ENCODE data around the gene GPR176. TPM values are rescaled to one million over a fixed set of nuclear protein-coding genes. Genes with fewer than 3 reads are reported as not detected.

GPR176 gene
- total RNA-seq, 1 donor from 2014 or later, result 52.0 TPM

DNA sequence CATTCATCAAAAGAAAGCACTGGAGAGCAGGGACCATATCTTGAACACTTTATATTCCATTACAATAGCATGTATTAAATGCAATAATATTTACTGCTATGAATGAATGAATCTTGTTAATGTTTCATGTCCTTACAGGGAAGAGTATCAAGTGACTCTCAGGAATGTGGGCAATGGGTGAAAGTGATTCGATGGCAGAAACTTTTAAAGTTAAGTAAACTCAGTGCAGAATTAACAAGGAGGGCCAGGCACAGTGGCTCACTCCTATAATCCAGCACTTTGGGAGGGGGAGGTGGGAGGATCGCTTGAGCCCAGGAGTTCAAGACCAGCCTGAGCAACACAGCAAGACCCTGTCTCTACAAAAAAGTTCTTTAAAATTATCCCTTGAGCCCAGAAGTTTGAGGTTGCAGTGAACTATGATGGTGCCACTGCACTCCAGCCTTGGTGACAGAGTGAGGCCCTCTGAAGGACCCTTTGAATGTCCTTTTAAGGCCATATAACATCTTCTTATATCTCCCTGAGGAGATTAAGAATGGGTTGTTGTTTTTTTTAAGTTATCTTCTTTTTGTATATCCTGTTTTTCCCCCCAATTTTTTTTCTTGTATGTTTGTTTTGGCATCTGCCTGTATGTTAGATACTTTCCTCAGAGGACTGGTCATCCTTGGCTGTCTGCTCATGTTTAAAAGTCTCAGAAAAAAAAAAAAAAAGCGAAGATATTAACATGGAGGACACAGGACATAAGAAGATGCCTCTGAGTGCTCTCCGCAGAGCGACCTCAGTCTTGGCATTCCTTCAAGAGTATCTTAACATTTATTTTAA, 127.8 kb downstream of the GPR176 start:
- no peaks in the 10 kb centered on the region for H3K36me3 ChIP-seq (ENCODE audit: control insufficient read depth, insufficient read depth, low read length)
- no peak overlapping the region for H3K4me3 ChIP-seq (ENCODE audit: low read depth, low read length)
- TF ChIP-seq, protein P1, sequence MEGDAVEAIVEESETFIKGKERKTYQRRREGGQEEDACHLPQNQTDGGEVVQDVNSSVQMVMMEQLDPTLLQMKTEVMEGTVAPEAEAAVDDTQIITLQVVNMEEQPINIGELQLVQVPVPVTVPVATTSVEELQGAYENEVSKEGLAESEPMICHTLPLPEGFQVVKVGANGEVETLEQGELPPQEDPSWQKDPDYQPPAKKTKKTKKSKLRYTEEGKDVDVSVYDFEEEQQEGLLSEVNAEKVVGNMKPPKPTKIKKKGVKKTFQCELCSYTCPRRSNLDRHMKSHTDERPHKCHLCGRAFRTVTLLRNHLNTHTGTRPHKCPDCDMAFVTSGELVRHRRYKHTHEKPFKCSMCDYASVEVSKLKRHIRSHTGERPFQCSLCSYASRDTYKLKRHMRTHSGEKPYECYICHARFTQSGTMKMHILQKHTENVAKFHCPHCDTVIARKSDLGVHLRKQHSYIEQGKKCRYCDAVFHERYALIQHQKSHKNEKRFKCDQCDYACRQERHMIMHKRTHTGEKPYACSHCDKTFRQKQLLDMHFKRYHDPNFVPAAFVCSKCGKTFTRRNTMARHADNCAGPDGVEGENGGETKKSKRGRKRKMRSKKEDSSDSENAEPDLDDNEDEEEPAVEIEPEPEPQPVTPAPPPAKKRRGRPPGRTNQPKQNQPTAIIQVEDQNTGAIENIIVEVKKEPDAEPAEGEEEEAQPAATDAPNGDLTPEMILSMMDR (IDR thresholded peaks at IDR 0.05; ENCODE audit: insufficient read depth, low read length, poor library complexity, severe bottlenecking), result no peak
- no peaks in the 10 kb centered on the region for H3K27me3 ChIP-seq (ENCODE audit: control insufficient read depth, insufficient read depth, low read length)
- DNase-seq (ENCODE audit: low read depth), result no peak

DNA sequence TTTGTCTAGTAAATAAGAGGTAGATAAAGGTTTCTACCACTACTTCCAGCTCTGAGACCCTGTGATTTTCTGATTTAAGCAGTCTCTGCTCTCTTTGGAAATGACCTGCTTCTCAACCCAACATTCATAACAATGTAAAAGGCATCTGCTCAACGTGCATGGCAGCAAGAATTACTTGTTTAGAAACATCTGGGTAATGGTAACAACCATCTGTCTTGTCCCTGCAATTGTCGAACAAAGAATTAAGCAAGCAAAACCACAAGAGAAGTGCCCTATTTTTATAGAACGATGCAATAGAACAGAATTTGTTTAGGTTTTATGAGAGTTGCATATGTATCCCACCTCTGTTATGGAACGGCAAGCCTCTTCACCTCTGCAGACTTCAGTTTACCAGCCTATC, 130.3 kb downstream of the GPR176 start:
- TF ChIP-seq, protein P1 (IDR thresholded peaks at IDR 0.05; ENCODE audit: insufficient read depth, low read length, poor library complexity, severe bottlenecking), result no peak
- H3K27me3 ChIP-seq (ENCODE audit: control insufficient read depth, insufficient read depth, low read length), result no peaks in the 10 kb centered on the region
- H3K36me3 ChIP-seq (ENCODE audit: control insufficient read depth, insufficient read depth, low read length), result no peaks in the 10 kb centered on the region
- no peak for DNase-seq (ENCODE audit: low read depth)
- no peak overlapping the region for H3K4me3 ChIP-seq (ENCODE audit: low read depth, low read length)

DNA sequence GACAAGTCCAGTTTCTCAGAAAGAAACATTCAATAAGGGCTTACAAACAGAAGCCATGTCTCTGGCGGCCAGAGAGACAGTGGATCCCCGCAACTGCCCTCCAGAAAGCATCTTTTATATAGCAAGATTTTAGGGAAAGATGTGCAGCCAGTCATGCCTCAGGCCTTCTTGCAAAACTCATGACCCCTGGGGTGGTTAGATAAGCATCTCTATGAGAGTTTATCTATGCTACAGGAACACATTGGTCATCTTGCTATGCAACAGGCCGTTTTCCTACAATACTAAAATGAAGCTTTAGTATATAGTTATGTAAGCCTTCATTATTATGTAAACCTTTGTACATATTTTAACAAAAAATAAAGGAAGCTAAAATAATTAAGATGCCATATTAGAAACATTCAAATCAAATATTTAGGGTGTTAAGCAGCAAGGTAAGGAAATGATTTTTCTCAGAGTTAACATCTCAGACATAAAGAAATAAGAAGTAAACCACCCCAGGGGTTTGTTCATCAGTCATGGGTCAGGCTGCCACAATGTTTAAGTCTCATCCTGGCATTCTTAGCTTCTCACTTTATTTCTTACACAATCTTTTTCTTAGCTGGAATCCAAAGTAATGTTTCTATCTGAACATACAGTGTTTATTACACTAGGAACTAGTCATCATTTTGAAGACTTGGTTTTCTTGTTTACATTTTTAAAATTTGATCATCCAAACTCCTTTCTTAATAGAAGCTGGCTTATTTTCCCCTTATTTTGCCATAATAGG, 131.1 kb downstream of the GPR176 start:
- Histone ChIP-seq H3K27me3 (ENCODE audit: control insufficient read depth, insufficient read depth, low read length) (no peaks in the 10 kb centered on the region), H3K4me3 (ENCODE audit: low read depth, low read length) (no peak overlapping the region), H3K36me3 (ENCODE audit: control insufficient read depth, insufficient read depth, low read length) (no peaks in the 10 kb centered on the region)
- TF ChIP-seq, protein P1 (IDR thresholded peaks at IDR 0.05; ENCODE audit: insufficient read depth, low read length, poor library complexity, severe bottlenecking), result no peak
- no peak for DNase-seq (ENCODE audit: low read depth)

DNA sequence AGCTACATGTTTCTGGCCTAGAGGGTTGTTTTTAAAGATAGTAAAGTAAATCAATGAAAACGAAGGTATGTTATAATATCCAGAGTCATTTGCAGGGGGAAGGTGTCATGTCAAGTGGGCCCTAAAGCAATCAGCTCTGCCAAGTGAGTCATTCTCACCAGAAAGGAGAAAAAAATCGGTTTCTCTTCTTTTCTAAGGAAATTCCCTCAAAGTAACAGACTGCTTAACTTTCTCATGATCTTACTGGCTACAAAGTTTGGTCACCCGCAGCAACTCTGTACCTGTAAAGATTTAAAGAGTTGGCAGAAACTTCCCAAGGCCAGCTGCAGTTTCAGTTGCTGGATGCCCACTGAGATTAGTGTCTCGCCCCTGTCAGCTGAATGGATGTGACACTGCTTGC, 132.0 kb downstream of the GPR176 start:
- H3K36me3 ChIP-seq (ENCODE audit: control insufficient read depth, insufficient read depth, low read length), result no peaks in the 10 kb centered on the region
- TF ChIP-seq, protein P1 (IDR thresholded peaks at IDR 0.05; ENCODE audit: insufficient read depth, low read length, poor library complexity, severe bottlenecking), result no peak
- no peak overlapping the region for H3K4me3 ChIP-seq (ENCODE audit: low read depth, low read length)
- H3K27me3 ChIP-seq (ENCODE audit: control insufficient read depth, insufficient read depth, low read length), result no peaks in the 10 kb centered on the region
- no peak for DNase-seq (ENCODE audit: low read depth)

DNA sequence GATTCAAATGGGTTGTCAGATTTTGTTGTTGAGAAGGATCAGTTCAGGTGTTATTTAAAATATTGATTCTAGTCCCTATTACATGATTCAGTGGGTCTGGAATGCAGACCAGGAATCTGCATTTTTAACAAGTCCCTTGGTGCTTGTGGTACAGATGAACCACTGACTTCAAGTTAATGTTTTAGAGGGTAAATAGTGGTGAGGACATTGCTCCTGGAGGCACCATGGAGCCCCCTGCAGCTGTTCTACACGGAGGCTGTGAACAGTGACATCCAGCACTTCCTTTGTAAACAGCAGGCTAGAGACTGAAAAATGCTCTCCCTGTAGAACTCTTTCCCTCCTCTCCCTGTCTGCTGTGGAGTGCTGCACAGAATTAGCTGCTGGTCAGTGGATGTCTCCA, 132.6 kb downstream of the GPR176 start:
- no peaks in the 10 kb centered on the region for H3K27me3 ChIP-seq (ENCODE audit: control insufficient read depth, insufficient read depth, low read length)
- DNase-seq (ENCODE audit: low read depth), result no peak
- no peaks in the 10 kb centered on the region for H3K36me3 ChIP-seq (ENCODE audit: control insufficient read depth, insufficient read depth, low read length)
- no peak overlapping the region for H3K4me3 ChIP-seq (ENCODE audit: low read depth, low read length)
- TF ChIP-seq, protein P1 (IDR thresholded peaks at IDR 0.05; ENCODE audit: insufficient read depth, low read length, poor library complexity, severe bottlenecking), result no peak
